Sigmoid colon (tissue), 7 donors: ENCODE measurements around the gene UBTD2. TPM values are rescaled to one million over a fixed set of nuclear protein-coding genes. Genes with fewer than 3 reads are reported as not detected.
"Not testable (repeated sequence)": the region's sequence is repeated elsewhere in the genome, so short reads cannot be mapped to it uniquely, and the experiment has no call there.

Experiments used
- DNase-seq: peaks from one replicate; pipeline ENCODE4 v3.0.0-alpha.2; 2019
- H3K27ac ChIP-seq, 4 donors: fragments of 200-600 bp; sonication (generic); one replicate each; pipeline ENCODE4 v1.5.1; 2016 to 2019; ENCODE audit warnings: mild to moderate bottlenecking in 1 of 4
- H3K27me3 ChIP-seq, 3 donors: fragments of 200-600 bp; sonication (generic); one replicate each; pipeline ENCODE4 v1.5.1; 2019; ENCODE audit warnings: mild to moderate bottlenecking in 1 of 3
- H3K36me3 ChIP-seq, 4 donors: fragments of 200-600 bp; sonication (generic); one replicate each; pipeline ENCODE4 v1.5.1; 2016 to 2019
- H3K4me1 ChIP-seq, 4 donors: fragments of 200-600 bp; sonication (generic); one replicate each; pipeline ENCODE4 v1.5.1; 2017 to 2019
- H3K4me3 ChIP-seq, 4 donors: fragments of 200-600 bp; sonication (generic); one replicate each; pipeline ENCODE4 v1.5.1; 2017 to 2019; ENCODE audit warnings: mild to moderate bottlenecking in 2 of 4, moderate library complexity in 1 of 4
- H3K9me3 ChIP-seq, 4 donors: fragments of 200-600 bp in 3 of 4; sonication (generic) in 3 of 4; one replicate each; pipeline versions ENCODE4 v1.5.1 to v1.6.1; 2013 to 2019
- CTCF ChIP-seq, 4 experiments: fragments of 450-650 bp in 3 of 4; fragments of 200-600 bp in 1 of 4; IDR thresholded peaks; one replicate each; pipeline ENCODE4 v1.5.1; 2016 to 2019; ENCODE audit warnings: antibody characterized with exemption in 4 of 4, mild to moderate bottlenecking in 3 of 4, moderate library complexity in 2 of 4
- EP300 ChIP-seq, 4 donors: sonication (generic); formaldehyde crosslinking; IDR thresholded peaks; one replicate each; pipeline ENCODE4 v1.6.1; 2017; ENCODE audit warnings: antibody characterized with exemption in 4 of 4
- POLR2A ChIP-seq, 2 donors: fragments of 450-650 bp; IDR thresholded peaks; one replicate each; pipeline ENCODE4 v1.6.1; 2016; ENCODE audit warnings: antibody characterized with exemption in 2 of 2, mild to moderate bottlenecking in 2 of 2, moderate library complexity in 2 of 2
- POLR2AphosphoS5 ChIP-seq, 4 donors: sonication (generic); formaldehyde crosslinking; IDR thresholded peaks; one replicate each; pipeline ENCODE4 v1.6.1; 2017; ENCODE audit warnings: antibody characterized with exemption in 4 of 4
- WGBS, 2 donors: extraction: QIAGEN DNeasy Blood & Tissue Kit; methylation state at CpG; one replicate each; pipeline ENCODE4 v1.1.7; 2013; 5-methylcytosine and 5-hydroxymethylcytosine counted together
- intact Hi-C: fragments of 100-400 bp; cut with DNase I; formaldehyde crosslinking; loops from one replicate; pipeline ENCODE4 v1.15.1; 2023
- polyA plus RNA-seq, 3 donors: library from polyadenylated mRNA; stranded (reverse); fragments of 200-250 nt; gene quantifications; one replicate each; pipeline ENCODE4 v1.2.3, GENCODE V29; 2013
- total RNA-seq, 4 donors: library from RNA; depleted of rRNA; stranded (reverse); fragments of >200 nt; gene quantifications; one replicate each; pipeline ENCODE4 v1.1.0, GENCODE V29; 2016
- donor health status: healthy with polysubstance abuse.
- donor health status: Bipolar disorder and iron deficiency.
- donor health status: healthy.

UBTD2 gene
- total and polyA plus RNA-seq, 7 donors: 12.1 to 22.1 (median 19.9) TPM

- 84 to 90% methylated on average over 10 of the region's 10 CpGs for WGBS, 2 donors
- H3K27ac ChIP-seq: no peak overlapping the region
- H3K36me3 ChIP-seq: no peaks in the 10 kb centered on the region
- TF ChIP-seq POLR2AphosphoS5 (IDR thresholded peaks at IDR 0.05) (no peak), POLR2A (IDR thresholded peaks at IDR 0.05) (no peak), EP300 (IDR thresholded peaks at IDR 0.05) (no peak), CTCF (IDR thresholded peaks at IDR 0.05) (no peak)
- DNase-seq: no peak
- H3K27me3 ChIP-seq: no peaks in the 10 kb centered on the region
- intact Hi-C loops: no loop called here
- H3K4me1 ChIP-seq: no peaks in the 10 kb centered on the region
- no peaks in the 10 kb centered on the region for H3K9me3 ChIP-seq
- H3K4me3 ChIP-seq: no peak overlapping the region
Observed at GRCh38 chr5:172199446-172199845, 84.1 kb downstream of the UBTD2 start.

- DNase-seq, H3K9me3 ChIP-seq, H3K36me3 ChIP-seq, H3K27me3 ChIP-seq, intact Hi-C loops, H3K4me3 ChIP-seq, H3K27ac ChIP-seq, H3K4me1 ChIP-seq: not testable (repeated sequence)
- WGBS, 2 donors: 82 to 86% methylated on average over 4 of the region's 4 CpGs
Observed at GRCh38 chr5:172197775-172198174, 85.8 kb downstream of the UBTD2 start.

GRCh38 chr5:172194985-172195774 lies 88.4 kb downstream of the UBTD2 start:
- no peak for TF ChIP-seq CTCF (IDR thresholded peaks at IDR 0.05)
- no peak for TF ChIP-seq POLR2AphosphoS5 (IDR thresholded peaks at IDR 0.05)
- no peak for TF ChIP-seq EP300 (IDR thresholded peaks at IDR 0.05)
- no peak for TF ChIP-seq POLR2A (IDR thresholded peaks at IDR 0.05)

GRCh38 chr5:172193872-172194271 lies 89.7 kb downstream of the UBTD2 start, which contains the start of gene EFCAB9:
Gene EFCAB9 (plus strand): TSS chr5:172194172. CDS start chr5:172194173, 1 bp downstream.
- H3K9me3 ChIP-seq: no peaks in the 10 kb centered on the region
- H3K4me3 ChIP-seq: no peak within 1 kb of the TSS
- 75 to 88% methylated on average over 6 of the region's 6 CpGs for WGBS, 2 donors
- H3K27me3 ChIP-seq: no peaks in the 10 kb centered on the region
- H3K36me3 ChIP-seq: no peaks in the 10 kb centered on the region
- intact Hi-C loops: no loop called here
- no peak for TF ChIP-seq POLR2AphosphoS5 (IDR thresholded peaks at IDR 0.05)
- TF ChIP-seq EP300 (IDR thresholded peaks at IDR 0.05): no peak
- TF ChIP-seq POLR2A (IDR thresholded peaks at IDR 0.05): no peak
- DNase-seq: no peak
- peaks cover 0 to 3% (median 0%) of the 10 kb centered on the region in 4 donors for H3K4me1 ChIP-seq
- H3K27ac ChIP-seq: no peak within 1 kb of the TSS

More at GRCh38 chr5:172194985-172195774, 88.4 kb downstream of the UBTD2 start:
- no peaks in the 10 kb centered on the region for H3K27me3 ChIP-seq
- H3K4me1 ChIP-seq: no peaks in the 10 kb centered on the region
- DNase-seq: no peak
- 55 to 78% methylated on average over 6 of the region's 6 CpGs for WGBS, 2 donors
- no peaks in the 10 kb centered on the region for H3K9me3 ChIP-seq
- intact Hi-C loops: no loop called here
- H3K27ac ChIP-seq: no peak overlapping the region
- no peak overlapping the region for H3K4me3 ChIP-seq
- H3K36me3 ChIP-seq: no peaks in the 10 kb centered on the region

GRCh38 chr5:172189693-172190296 lies 93.8 kb downstream of the UBTD2 start:
- no peak overlapping the region for H3K4me3 ChIP-seq
- TF ChIP-seq POLR2A (IDR thresholded peaks at IDR 0.05) (no peak), CTCF (IDR thresholded peaks at IDR 0.05) (no peak), POLR2AphosphoS5 (IDR thresholded peaks at IDR 0.05) (no peak), EP300 (IDR thresholded peaks at IDR 0.05) (no peak)
- no peaks in the 10 kb centered on the region for H3K36me3 ChIP-seq
- WGBS, 2 donors: 75 to 80% methylated on average over 3 of the region's 3 CpGs
- H3K4me1 ChIP-seq: peaks cover 0 to 26% (median 16%) of the 10 kb centered on the region in 4 donors
- H3K27me3 ChIP-seq: no peaks in the 10 kb centered on the region
- H3K9me3 ChIP-seq: no peaks in the 10 kb centered on the region
- H3K27ac ChIP-seq: no peak overlapping the region
- no peak for DNase-seq
- intact Hi-C loops: loop anchor here (2.0 to 5.0 kb wide), 4 partner anchors 137 to 277 kb away; partner anchors contain the start of genes FBXW11 and SH3PXD2B
